Jurkat, Clone E6-1 (cell line): Measurements from ENCODE around the gene PPDPF.
"Not testable (repeated sequence)": the region's sequence is repeated elsewhere in the genome, so short reads cannot be mapped to it uniquely, and the experiment has no call there.

ENCODE experiments used
- DNase-seq: peaks from one replicate; pipeline ENCODE4 v3.0.0-alpha.2; 2011; ENCODE audit warnings: low read depth, low spot score
- H3K4me3 ChIP-seq: 2 replicates; pipeline ENCODE4 v1.5.1; 2011; ENCODE audit warnings: mild to moderate bottlenecking, low read length, control low read depth, moderate library complexity

Gene PPDPF

GRCh38 chr20:63556873-63557478 is 36.4 kb downstream of the PPDPF start:
- no peak overlapping the region for H3K4me3 ChIP-seq
- DNase-seq, result no peak

- no peak for DNase-seq
- H3K4me3 ChIP-seq, result no peak overlapping the region
Observed at GRCh38 chr20:63557481-63557891, 36.9 kb downstream of the PPDPF start.

GRCh38 chr20:63558804-63559484 is 38.4 kb downstream of the PPDPF start:
- H3K4me3 ChIP-seq, result no peak overlapping the region
- DNase-seq, result no peak

GRCh38 chr20:63559485-63560332 is 39.1 kb downstream of the PPDPF start:
- not testable (repeated sequence) for H3K4me3 ChIP-seq, DNase-seq

- no peak for DNase-seq
- no peak overlapping the region for H3K4me3 ChIP-seq
Observed at GRCh38 chr20:63560333-63560805, 39.8 kb downstream of the PPDPF start.

GRCh38 chr20:63560856-63561609 is 40.5 kb downstream of the PPDPF start:
- DNase-seq, result no peak
- H3K4me3 ChIP-seq, result no peak overlapping the region

- no peak for DNase-seq
- H3K4me3 ChIP-seq, result no peak overlapping the region
Observed at GRCh38 chr20:63561624-63562396, 41.2 kb downstream of the PPDPF start.

GRCh38 chr20:63562461-63563224 is 42.1 kb downstream of the PPDPF start:
- H3K4me3 ChIP-seq, result no peak overlapping the region
- DNase-seq, result no peak

- H3K4me3 ChIP-seq, result no peak overlapping the region
- no peak for DNase-seq
Observed at GRCh38 chr20:63563225-63563935, 42.8 kb downstream of the PPDPF start.

- no peak for DNase-seq
Observed at GRCh38 chr20:63564036-63564810, 43.7 kb downstream of the PPDPF start.

GRCh38 chr20:63565021-63565698 is 44.6 kb downstream of the PPDPF start:
- H3K4me3 ChIP-seq, result no peak overlapping the region
- DNase-seq, result no peak

More at GRCh38 chr20:63564036-63564810, 43.7 kb downstream of the PPDPF start:
- H3K4me3 ChIP-seq, result no peak overlapping the region

GRCh38 chr20:63565699-63566335 is 45.3 kb downstream of the PPDPF start:
- DNase-seq, result no peak
- no peak overlapping the region for H3K4me3 ChIP-seq

GRCh38 chr20:63566395-63567135 is 46.0 kb downstream of the PPDPF start:
- no peak overlapping the region for H3K4me3 ChIP-seq
- no peak for DNase-seq

GRCh38 chr20:63567136-63567385 is 46.5 kb downstream of the PPDPF start:
- DNase-seq, result no peak
- H3K4me3 ChIP-seq, result no peak overlapping the region
